Fibroblast of lung (primary cell): ENCODE measurements around the gene AP2A2.

Source experiments
- EZH2 ChIP-seq: IDR thresholded peaks from 2 replicates; pipeline ENCODE4 v1.5.1; 2012; ENCODE audit warnings: low read length, control low read depth, mild to moderate bottlenecking; ENCODE audit errors: missing control alignments
- TF ChIP-seq, protein P1 (sequence below), 2 donors: IDR thresholded peaks in 1 of 2; conservative IDR thresholded peaks in 1 of 2; 1 replicate in 1 of 2; 2 replicates in 1 of 2; pipeline ENCODE4 v1.5.1; 2011 to 2012; ENCODE audit warnings: low read length in 2 of 2, control low read depth in 1 of 2, inconsistent platforms in 1 of 2, low read depth in 1 of 2, mild to moderate bottlenecking in 1 of 2

- TF ChIP-seq, protein P1, sequence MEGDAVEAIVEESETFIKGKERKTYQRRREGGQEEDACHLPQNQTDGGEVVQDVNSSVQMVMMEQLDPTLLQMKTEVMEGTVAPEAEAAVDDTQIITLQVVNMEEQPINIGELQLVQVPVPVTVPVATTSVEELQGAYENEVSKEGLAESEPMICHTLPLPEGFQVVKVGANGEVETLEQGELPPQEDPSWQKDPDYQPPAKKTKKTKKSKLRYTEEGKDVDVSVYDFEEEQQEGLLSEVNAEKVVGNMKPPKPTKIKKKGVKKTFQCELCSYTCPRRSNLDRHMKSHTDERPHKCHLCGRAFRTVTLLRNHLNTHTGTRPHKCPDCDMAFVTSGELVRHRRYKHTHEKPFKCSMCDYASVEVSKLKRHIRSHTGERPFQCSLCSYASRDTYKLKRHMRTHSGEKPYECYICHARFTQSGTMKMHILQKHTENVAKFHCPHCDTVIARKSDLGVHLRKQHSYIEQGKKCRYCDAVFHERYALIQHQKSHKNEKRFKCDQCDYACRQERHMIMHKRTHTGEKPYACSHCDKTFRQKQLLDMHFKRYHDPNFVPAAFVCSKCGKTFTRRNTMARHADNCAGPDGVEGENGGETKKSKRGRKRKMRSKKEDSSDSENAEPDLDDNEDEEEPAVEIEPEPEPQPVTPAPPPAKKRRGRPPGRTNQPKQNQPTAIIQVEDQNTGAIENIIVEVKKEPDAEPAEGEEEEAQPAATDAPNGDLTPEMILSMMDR (conservative IDR thresholded peaks at IDR 0.05 in 1 of 2, IDR thresholded peaks at IDR 0.05 in 1 of 2; ENCODE audit: low read depth in 1 of 2, low read length in 2 of 2), result no peak
- TF ChIP-seq EZH2, result no peak
Observed at GRCh38 chr11:883527-883926, 42.1 kb upstream of the AP2A2 start.
